T-cell (primary cell): ENCODE results near the gene EVI5. TPM values are rescaled to one million over a fixed set of nuclear protein-coding genes. Genes with fewer than 3 reads are reported as not detected.
"Not testable (repeated sequence)": the region's sequence is repeated elsewhere in the genome, so short reads cannot be mapped to it uniquely, and the experiment has no call there.

ENCODE experiments used
- ATAC-seq, 4 experiments: fragments of 200-7000 bp in 3 of 4; fragments of 150-1000 bp in 1 of 4; cut with Tn5 transposase; replicated peaks in 1 of 4; 1 replicate in 3 of 4; 2 replicates in 1 of 4; pipeline ENCODE4 v1.10.0; 2021; ENCODE audit warnings: moderate library complexity in 3 of 4, mild to moderate bottlenecking in 2 of 4, moderate number of reproducible peaks in 1 of 4
- CTCF ChIA-PET, 2 donors: fragments of 300-600 bp; sonication (Branson Sonifier 250); formaldehyde crosslinking; loops; one replicate each; lab custom pipeline; 2022; ENCODE audit warnings: antibody characterized with exemption in 2 of 2; lab: Charles Lee
- POLR2A ChIA-PET, 2 donors: fragments of 300-600 bp; sonication (Branson Sonifier 250); formaldehyde crosslinking; loops; one replicate each; lab custom pipeline; 2022; ENCODE audit warnings: antibody characterized with exemption in 2 of 2; lab: Charles Lee
- DNase-seq, 35 experiments: peaks; one replicate each; pipeline versions ENCODE4 v3.0.0 to v3.0.0-alpha.2; 2013 to 2023
- H3K27ac ChIP-seq: one replicate; pipeline ENCODE4 v1.5.1; 2013; ENCODE audit warnings: low read length
- H3K27me3 ChIP-seq, 2 experiments: replicated peaks in 1 of 2; 1 replicate in 1 of 2; 2 replicates in 1 of 2; pipeline versions ENCODE4 v1.6.1 to v1.7.0; 2013; ENCODE audit warnings: low read length in 1 of 2, mixed read lengths in 1 of 2; ENCODE audit not compliant: control insufficient read depth in 2 of 2, insufficient read depth in 2 of 2; ENCODE audit errors: extremely low read depth in 1 of 2
- H3K36me3 ChIP-seq, 2 donors: 1 replicate in 1 of 2; 2 replicates in 1 of 2; pipeline versions ENCODE4 v1.6.1 to v1.7.0; 2013; ENCODE audit warnings: low read length in 1 of 2; ENCODE audit not compliant: control insufficient read depth in 2 of 2, insufficient read depth in 1 of 2; ENCODE audit errors: extremely low read depth in 1 of 2
- H3K4me1 ChIP-seq, 2 experiments: 1 replicate in 1 of 2; 2 replicates in 1 of 2; pipeline versions ENCODE4 v1.6.1 to v1.7.0; 2013; ENCODE audit warnings: low read length in 2 of 2, mixed read lengths in 1 of 2; ENCODE audit not compliant: insufficient read depth in 2 of 2, control insufficient read depth in 1 of 2; ENCODE audit errors: extremely low read depth in 1 of 2
- H3K4me3 ChIP-seq, 2 donors: 1 replicate in 1 of 2; 2 replicates in 1 of 2; pipeline versions ENCODE4 v1.5.1 to v1.7.0; 2013; ENCODE audit warnings: mild to moderate bottlenecking in 2 of 2, low read length in 1 of 2, moderate library complexity in 1 of 2; ENCODE audit not compliant: control insufficient read depth in 1 of 2; ENCODE audit errors: extremely low read depth in 1 of 2
- H3K9me3 ChIP-seq: 2 replicates; pipeline ENCODE4 v1.7.0; 2013
- H3K27ac Mint-ChIP-seq, 2 donors: one replicate each; pipeline ENCODE4 v1.8.0; 2020 to 2021; ENCODE audit warnings: mild to moderate bottlenecking in 2 of 2, mixed read lengths in 2 of 2
- H3K27me3 Mint-ChIP-seq, 2 donors: one replicate each; pipeline ENCODE4 v1.8.0; 2021 to 2022; ENCODE audit warnings: mixed read lengths in 2 of 2
- H3K36me3 Mint-ChIP-seq: one replicate; pipeline ENCODE4 v1.8.0; 2021; ENCODE audit warnings: mixed read lengths
- H3K4me1 Mint-ChIP-seq, 3 donors: one replicate each; pipeline ENCODE4 v1.8.0; 2020 to 2022; ENCODE audit warnings: mixed read lengths in 3 of 3, mild to moderate bottlenecking in 1 of 3
- H3K4me3 Mint-ChIP-seq, 3 donors: one replicate each; pipeline ENCODE4 v1.8.0; 2020 to 2022; ENCODE audit warnings: mild to moderate bottlenecking in 3 of 3, mixed read lengths in 3 of 3, moderate library complexity in 3 of 3
- H3K9me3 Mint-ChIP-seq, 3 donors: one replicate each; pipeline ENCODE4 v1.8.0; 2020 to 2022; ENCODE audit warnings: mixed read lengths in 3 of 3
- WGBS: methylation state at CpG from one replicate; pipeline ENCODE4 v1.1.5; 2013; ENCODE audit warnings: missing lambda C conversion rate; ENCODE audit not compliant: insufficient coverage; 5-methylcytosine and 5-hydroxymethylcytosine counted together
- total RNA-seq, 35 experiments: library from RNA in 6 of 35; stranded (reverse) in 6 of 35; fragments of 120-200 nt in 1 of 35; gene quantifications; one replicate each; pipeline versions ENCODE4 v1.2.1 to v1.2.4 and lab custom pipeline; 2013 to 2026

EVI5 gene
- total RNA-seq, 5 donors from 2014 or later (not counting 1 experiment from before 2014, with no cell fraction given): 1.5 to 2.4 (median 2.0) TPM

DNA sequence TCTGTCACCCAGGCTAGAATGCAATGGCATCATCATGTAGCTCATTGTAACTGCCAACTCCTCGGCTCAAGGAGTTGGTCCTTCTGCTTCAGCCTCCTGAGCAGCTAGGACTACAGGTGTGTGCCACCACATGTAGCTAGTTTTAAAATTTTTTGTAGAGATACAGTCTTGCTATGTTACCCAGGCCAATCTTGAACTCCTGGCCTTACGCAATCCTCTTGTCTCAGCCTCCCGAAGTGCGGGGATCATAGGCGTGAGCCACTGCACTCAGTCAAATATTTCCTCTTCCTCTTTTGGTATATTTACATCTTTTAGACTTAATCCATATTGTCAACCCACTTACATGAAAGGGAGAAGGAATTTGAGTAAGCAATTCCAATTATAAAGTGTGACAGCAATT lies 121.1 kb downstream of the EVI5 start:
- Mint-ChIP-seq H3K27me3 (peaks cover 3% of the 10 kb centered on the region in 2 donors), H3K27ac (no peak overlapping the region), H3K4me1 (no peaks in the 10 kb centered on the region), H3K4me3 (no peak overlapping the region), H3K9me3 (peaks cover 0 to 4% (median 0%) of the 10 kb centered on the region in 3 donors), H3K36me3 (no peaks in the 10 kb centered on the region)
- no CpG with 5 or more reads among the region's 5 CpGs for WGBS
- no peak overlapping the region for H3K4me3 ChIP-seq
- CTCF ChIA-PET: interaction anchor here in 1 of 2 donors (0.6 kb wide), 1 partner anchor 645 kb away, joined by 3 read pairs; no protein-coding TSS in a partner anchor
- no peaks in the 10 kb centered on the region for H3K4me1 ChIP-seq
- POLR2A ChIA-PET: interaction anchor here in 1 of 2 donors (0.6 kb wide), 1 partner anchor 61 kb away, joined by 3 read pairs; no protein-coding TSS in a partner anchor
- ATAC-seq (no peak), DNase-seq (no peak)
- H3K36me3 ChIP-seq: no peaks in the 10 kb centered on the region
- no peak overlapping the region for H3K27ac ChIP-seq
- H3K9me3 ChIP-seq: no peaks in the 10 kb centered on the region
- no peaks in the 10 kb centered on the region for H3K27me3 ChIP-seq

DNA sequence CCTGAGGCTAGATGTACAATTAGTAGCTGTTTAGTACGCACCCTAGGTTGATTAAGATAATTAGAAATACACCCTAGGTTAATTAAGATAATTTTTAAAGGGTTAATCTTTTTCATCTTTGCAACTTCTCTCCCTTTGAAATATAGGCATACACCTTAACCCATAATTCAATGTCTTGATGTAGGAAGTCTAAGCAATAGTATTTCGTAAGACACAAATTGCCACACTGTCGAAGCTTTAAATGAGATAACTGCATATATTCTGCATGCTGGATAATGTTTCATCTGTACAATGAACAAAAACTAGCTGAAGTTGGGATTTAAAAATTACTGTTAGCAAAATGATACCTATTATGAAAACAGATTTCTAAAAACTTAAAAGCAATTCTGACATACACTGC lies 122.9 kb downstream of the EVI5 start:
- Mint-ChIP-seq H3K27me3 (peaks cover 3 to 6% of the 10 kb centered on the region in 2 donors), H3K9me3 (peaks cover 0 to 4% (median 0%) of the 10 kb centered on the region in 3 donors), H3K4me1 (no peaks in the 10 kb centered on the region), H3K4me3 (no peak overlapping the region), H3K36me3 (no peaks in the 10 kb centered on the region), H3K27ac (no peak overlapping the region)
- Histone ChIP-seq H3K9me3 (no peaks in the 10 kb centered on the region), H3K27ac (no peak overlapping the region), H3K4me1 (no peaks in the 10 kb centered on the region), H3K27me3 (no peaks in the 10 kb centered on the region), H3K36me3 (no peaks in the 10 kb centered on the region), H3K4me3 (no peak overlapping the region)
- ChIA-PET POLR2A (no interaction called here), CTCF (no interaction called here)
- no peak for DNase-seq
- no peak for ATAC-seq
- no CpG with 5 or more reads among the region's 3 CpGs for WGBS

DNA sequence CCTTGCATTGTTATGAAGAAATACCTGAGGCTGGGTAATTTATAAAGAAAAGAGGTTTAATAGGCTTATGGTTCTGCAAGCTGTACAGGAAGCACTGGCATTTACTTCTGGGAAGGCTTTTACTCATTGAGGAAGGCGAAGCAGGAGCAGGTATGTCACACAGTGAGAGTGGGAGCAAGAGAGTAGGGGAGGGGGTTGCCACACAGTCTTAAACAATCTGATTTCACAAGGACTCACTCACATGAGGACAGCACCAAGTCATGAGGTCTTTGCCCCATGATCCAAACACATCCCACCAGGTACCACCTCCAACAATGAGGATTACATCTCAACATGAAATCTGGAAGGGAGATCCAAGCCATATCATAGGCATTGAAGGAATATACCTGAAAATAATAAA lies 127.2 kb downstream of the EVI5 start:
- peaks cover 17 to 30% (median 26%) of the 10 kb centered on the region in 3 donors for H3K9me3 Mint-ChIP-seq
- H3K36me3 Mint-ChIP-seq: peaks cover 11% of the 10 kb centered on the region
- H3K27me3 Mint-ChIP-seq: peaks cover 12 to 13% of the 10 kb centered on the region in 2 donors
- no peaks in the 10 kb centered on the region for H3K4me1 Mint-ChIP-seq
- no peak overlapping the region for H3K4me3 Mint-ChIP-seq
- DNase-seq (no peak), ATAC-seq (no peak)
- Histone ChIP-seq H3K27me3 (peaks cover 0 to 2% of the 10 kb centered on the region in 2 experiments), H3K9me3 (no peaks in the 10 kb centered on the region), H3K36me3 (no peaks in the 10 kb centered on the region), H3K27ac (no peak overlapping the region), H3K4me1 (no peaks in the 10 kb centered on the region), H3K4me3 (no peak overlapping the region)
- WGBS: no CpG with 5 or more reads among the region's 1 CpG
- ChIA-PET CTCF (no interaction called here), POLR2A (no interaction called here)
- no peak overlapping the region for H3K27ac Mint-ChIP-seq

DNA sequence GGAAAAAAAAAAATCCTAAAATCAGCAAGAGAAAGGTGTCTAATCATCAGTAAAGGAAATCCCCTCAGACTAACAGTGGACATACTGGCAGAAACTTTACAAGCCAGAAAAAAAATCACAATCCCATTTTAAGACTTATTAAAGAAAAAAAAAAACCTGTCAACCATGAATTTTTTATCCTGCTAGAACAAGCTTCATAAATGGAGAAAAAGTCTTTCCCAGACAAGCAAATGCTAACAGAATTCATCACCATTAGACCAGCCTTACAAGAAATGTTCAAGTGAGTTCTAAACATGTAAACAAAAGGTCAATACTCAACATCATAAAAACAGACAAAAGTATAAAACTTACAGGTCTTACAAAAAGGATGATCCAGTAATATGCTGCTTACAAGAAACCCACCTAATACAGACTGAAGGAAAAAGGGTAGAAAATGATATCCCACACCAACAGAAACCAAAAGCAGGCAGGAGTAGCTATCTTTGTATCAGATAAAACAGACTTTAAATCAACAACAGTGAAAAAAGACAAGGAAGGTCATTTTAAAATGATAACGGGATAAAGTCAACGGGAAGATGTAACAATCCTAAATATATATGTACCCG lies 129.6 kb downstream of the EVI5 start:
- Mint-ChIP-seq H3K4me3 (no peak overlapping the region), H3K27me3 (peaks cover 12 to 15% of the 10 kb centered on the region in 2 donors), H3K9me3 (peaks cover 16 to 30% (median 26%) of the 10 kb centered on the region in 3 donors), H3K27ac (no peak overlapping the region), H3K4me1 (no peaks in the 10 kb centered on the region), H3K36me3 (peaks cover 11% of the 10 kb centered on the region)
- H3K36me3 ChIP-seq: no peaks in the 10 kb centered on the region
- POLR2A ChIA-PET: no interaction called here
- H3K27ac ChIP-seq: no peak overlapping the region
- CTCF ChIA-PET: no interaction called here
- ATAC-seq (no peak), DNase-seq (no peak)
- no peaks in the 10 kb centered on the region for H3K4me1 ChIP-seq
- no CpG with 5 or more reads among the region's 3 CpGs for WGBS
- peaks cover 0 to 2% of the 10 kb centered on the region in 2 experiments for H3K27me3 ChIP-seq
- H3K4me3 ChIP-seq: no peak overlapping the region
- no peaks in the 10 kb centered on the region for H3K9me3 ChIP-seq

DNA sequence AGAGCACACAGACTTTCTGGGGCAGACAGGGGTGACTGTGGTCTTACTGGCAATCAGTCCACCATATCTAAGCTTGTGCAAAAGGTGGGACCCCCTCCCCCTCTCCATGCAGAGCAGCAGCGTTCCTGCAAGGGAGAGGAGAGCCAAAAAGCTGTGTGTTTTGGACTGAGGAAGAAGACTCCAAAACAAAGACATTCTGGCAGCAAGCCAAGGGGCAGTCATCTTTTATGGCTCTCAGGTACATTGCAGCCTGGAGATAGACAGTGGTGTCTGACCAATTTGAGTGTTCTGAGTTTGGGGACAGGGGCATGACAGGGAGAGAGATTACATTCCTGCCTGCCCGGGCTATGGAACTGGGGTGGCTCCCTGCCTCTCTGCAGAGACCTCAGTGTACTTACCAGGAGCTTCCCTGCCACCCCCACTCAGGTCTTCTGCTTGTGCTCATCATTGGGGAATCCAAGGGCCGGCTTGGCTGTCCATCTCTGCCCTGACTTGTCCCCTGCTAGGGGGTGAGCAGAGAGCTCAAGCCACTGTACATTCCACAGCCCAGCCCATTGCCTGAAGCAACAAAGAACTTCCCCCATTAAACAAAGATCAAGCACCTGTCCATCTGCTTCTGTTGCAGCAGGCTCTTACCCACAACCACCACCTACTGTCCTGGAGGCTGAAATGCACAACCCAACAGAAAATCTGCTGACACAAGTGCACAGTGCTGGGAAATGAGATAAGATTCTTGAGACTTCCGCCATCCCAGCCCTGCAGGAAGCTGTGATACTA lies 131.1 kb downstream of the EVI5 start:
- H3K36me3 ChIP-seq: no peaks in the 10 kb centered on the region
- Mint-ChIP-seq H3K4me3 (no peak overlapping the region), H3K4me1 (no peaks in the 10 kb centered on the region), H3K36me3 (peaks cover 11% of the 10 kb centered on the region), H3K27ac (no peak overlapping the region), H3K9me3 (peaks cover 13 to 30% (median 26%) of the 10 kb centered on the region in 3 donors), H3K27me3 (peaks cover 9 to 16% of the 10 kb centered on the region in 2 donors)
- no peak for ATAC-seq
- ChIA-PET CTCF (no interaction called here), POLR2A (no interaction called here)
- H3K27me3 ChIP-seq: peaks cover 0 to 5% of the 10 kb centered on the region in 2 experiments
- 70% methylated on average over 2 of the region's 4 CpGs for WGBS
- H3K4me1 ChIP-seq: no peaks in the 10 kb centered on the region
- no peaks in the 10 kb centered on the region for H3K9me3 ChIP-seq
- no peak overlapping the region for H3K4me3 ChIP-seq
- no peak for DNase-seq
- no peak overlapping the region for H3K27ac ChIP-seq

DNA sequence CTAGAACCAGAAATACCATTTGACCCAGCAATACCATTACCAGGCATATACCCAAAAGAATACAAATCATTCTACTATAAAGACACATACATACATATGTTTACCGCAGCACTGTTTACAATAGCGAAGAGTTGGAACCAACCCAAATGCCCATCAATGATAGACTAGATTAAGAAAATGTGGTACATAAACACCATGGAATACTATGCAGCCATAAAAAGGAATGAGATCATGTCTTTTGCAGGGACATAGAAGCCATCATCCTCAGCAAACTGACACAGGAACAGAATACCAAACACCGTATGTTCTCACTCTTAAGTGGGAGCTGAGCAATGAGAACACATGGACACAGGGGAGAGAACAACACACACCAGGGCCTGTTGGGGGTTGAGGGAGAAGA lies 144.2 kb downstream of the EVI5 start:
- CTCF ChIA-PET, H3K36me3 ChIP-seq, H3K36me3 Mint-ChIP-seq, H3K27ac ChIP-seq, H3K27ac Mint-ChIP-seq, POLR2A ChIA-PET, H3K4me3 Mint-ChIP-seq, H3K27me3 Mint-ChIP-seq, H3K4me3 ChIP-seq, DNase-seq, H3K9me3 Mint-ChIP-seq, H3K27me3 ChIP-seq, H3K4me1 Mint-ChIP-seq, H3K4me1 ChIP-seq, ATAC-seq, H3K9me3 ChIP-seq: not testable (repeated sequence)
- WGBS: no CpG with 5 or more reads among the region's 3 CpGs
